Activated naive CD4-positive, alpha-beta T cell treated with Interleukin-2 at 50 U/mL for 16 hours (primary cell): ENCODE data around the gene AUTS2.

ENCODE experiments used
- DNase-seq: peaks from one replicate; pipeline ENCODE4 v3.0.0-alpha.2; 2020

Gene AUTS2

GRCh38 chr7:70047384-70047783, 449.1 kb downstream of the AUTS2 start:
- no peak for DNase-seq

- no peak for DNase-seq
Observed at GRCh38 chr7:70047891-70048448, 449.7 kb downstream of the AUTS2 start.

- DNase-seq: no peak
Observed at GRCh38 chr7:70051726-70052125, 453.5 kb downstream of the AUTS2 start.

DNA sequence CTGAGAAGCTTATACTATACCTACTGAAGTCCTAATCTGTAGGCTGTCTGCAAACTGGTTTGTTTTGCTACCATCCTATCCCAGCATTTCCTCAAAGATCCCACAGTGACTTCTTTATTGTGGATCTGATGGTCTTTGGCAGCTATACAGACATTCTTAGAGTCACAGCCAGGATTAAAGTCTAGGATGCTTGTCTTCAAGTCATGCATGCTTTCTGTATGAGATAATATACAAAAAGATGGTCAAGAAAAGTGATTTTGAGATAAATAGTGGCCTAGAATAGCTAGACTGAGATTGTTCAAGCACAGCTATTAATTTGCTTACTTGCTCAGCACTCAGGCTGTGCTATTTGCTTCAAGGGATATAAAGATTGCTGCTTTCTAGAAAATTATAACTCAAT, 454.4 kb downstream of the AUTS2 start:
- DNase-seq: no peak

DNA sequence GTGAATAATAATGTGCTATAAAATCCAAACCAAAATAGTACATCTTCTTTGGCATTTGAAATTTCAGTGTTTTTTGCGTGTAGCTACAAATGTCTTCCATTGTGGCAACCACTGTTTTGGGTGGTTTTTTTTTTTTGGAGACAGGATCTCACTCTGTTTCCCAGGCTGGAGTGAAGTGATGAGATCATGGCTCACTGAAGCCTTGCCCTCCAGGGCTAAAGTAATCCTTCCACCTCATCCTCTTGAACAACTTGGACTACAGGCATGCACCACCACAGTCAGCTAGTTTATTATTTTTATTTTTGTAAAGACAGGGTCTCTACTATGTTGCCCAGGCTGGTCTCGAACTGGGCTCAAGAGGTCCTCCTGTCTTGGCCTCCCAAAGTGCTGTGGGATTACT, 455.1 kb downstream of the AUTS2 start:
- no peak for DNase-seq

DNA sequence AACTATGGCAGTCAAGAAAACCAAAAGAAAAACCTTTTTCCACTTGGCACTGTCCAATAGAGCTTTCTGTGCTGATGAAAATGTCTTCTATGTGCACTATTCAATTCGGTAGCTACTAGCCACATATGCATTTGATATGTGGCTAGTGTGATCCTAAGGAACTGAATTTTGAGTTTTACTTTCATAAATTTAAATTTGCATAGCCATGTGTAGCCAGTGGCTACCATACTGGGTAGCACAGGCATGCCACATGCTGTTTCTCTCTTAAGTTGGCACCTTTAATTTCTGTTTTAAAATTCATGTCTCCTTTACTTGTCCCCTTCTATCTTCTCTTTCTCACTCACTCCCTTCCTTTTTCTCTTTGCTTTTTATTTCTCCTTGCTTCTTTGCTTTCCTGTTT, 455.7 kb downstream of the AUTS2 start:
- no peak for DNase-seq

- DNase-seq: no peak
Observed at GRCh38 chr7:70056363-70056762, 458.1 kb downstream of the AUTS2 start.

DNA sequence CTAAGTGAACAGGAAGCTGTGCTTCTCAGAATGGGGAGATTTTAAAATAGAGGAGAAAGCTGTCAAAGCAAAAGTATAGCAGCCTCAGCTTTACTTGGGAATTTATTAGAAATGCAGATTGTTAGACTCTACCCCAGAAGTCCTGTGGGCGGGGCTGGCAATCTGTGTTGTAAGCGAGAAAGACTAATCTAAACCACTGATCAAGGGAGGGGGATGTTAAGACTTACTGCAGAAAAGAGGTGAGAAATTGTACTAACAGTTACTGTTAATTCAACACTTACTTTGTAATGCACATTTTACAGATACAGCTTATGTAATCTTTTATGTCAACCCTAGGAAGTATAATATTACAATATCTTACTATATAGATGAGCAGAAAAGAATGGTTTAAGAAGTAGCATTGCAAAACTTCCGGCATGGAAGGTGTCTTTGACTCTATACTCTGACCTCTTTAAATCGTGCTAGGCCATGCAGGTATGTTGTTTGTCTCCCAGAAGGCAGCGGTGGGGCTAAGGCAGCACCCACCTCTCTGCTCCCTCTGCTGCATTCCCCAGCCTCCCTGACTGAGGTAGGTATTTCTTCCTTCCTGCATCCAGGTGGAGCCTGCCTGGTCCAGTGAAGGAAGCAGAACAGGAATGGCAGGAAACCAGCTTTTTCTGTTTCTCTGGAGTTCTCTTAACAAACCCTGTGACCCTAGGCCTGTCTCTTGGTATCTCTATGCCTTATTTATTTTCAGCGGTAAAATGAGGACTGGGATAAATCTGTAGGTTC, 462.2 kb downstream of the AUTS2 start:
- no peak for DNase-seq

DNA sequence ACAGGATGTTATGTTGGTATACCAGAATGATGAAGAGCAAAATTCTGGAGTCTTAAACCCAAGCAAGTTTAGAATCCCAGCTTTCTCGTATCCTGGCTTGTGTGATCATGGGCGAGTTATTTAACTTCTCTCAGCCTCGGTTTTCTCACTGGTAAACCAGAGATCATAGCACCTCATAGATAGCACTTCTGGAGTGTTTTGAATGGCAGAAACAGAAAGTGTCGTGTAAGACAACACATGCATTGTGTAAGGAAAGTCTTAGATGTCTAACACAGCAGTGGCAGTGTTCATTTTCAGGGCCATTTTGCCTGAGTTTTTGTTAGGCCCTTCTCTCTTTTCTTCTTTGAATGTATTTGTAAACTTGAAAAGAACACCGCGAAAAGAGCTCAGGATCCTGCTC, 465.1 kb downstream of the AUTS2 start:
- no peak for DNase-seq

DNA sequence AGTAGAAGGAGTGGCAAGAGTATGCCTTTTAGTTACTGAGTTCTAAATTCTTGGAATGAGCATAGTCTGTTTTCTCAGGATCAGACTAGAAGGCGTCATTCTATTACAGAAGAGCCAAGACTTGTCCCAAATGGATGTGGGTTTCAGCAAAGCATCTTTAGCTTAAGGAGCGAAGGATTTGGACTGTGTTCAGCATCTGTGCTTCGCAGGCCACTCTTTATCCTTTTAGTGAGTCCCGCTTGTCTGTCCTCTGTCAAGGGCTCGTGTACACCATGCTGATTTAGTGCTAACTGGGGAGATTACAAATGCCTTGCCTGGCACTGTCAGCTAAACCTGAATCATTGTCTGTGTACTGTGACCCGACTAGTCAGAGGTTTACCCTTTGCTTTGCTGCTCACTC, 465.7 kb downstream of the AUTS2 start:
- no peak for DNase-seq

GRCh38 chr7:70066844-70067243, 468.6 kb downstream of the AUTS2 start:
- no peak for DNase-seq

GRCh38 chr7:70068531-70068930, 470.3 kb downstream of the AUTS2 start:
- no peak for DNase-seq

GRCh38 chr7:70069977-70070376, 471.7 kb downstream of the AUTS2 start:
- DNase-seq: no peak

- no peak for DNase-seq
Observed at GRCh38 chr7:70071766-70072165, 473.5 kb downstream of the AUTS2 start.

GRCh38 chr7:70072220-70072619, 473.9 kb downstream of the AUTS2 start:
- DNase-seq: no peak

- DNase-seq: no peak
Observed at GRCh38 chr7:70076325-70076724, 478.1 kb downstream of the AUTS2 start.

GRCh38 chr7:70082099-70082611, 483.9 kb downstream of the AUTS2 start:
- no peak for DNase-seq

DNA sequence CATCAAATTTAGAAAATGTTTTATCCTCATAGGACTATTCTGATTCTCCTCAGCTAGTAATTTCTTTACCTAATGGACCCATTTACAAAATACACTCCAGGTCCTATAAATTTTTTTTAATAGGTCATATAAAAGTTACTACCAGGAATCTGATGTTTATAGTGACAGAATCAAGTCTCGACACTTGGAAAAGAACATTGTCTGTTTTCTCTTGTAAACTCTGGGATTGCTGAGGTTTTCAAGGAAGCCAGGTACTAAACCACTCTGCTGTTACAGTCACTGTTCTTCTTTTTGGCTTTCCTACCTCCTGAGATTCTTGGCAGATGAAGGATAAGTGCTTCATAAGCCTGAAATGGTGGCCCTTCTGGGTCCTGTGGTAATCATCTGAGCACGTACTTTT, 493.1 kb downstream of the AUTS2 start:
- no peak for DNase-seq

- no peak for DNase-seq
Observed at GRCh38 chr7:70092314-70093204, 494.3 kb downstream of the AUTS2 start.

- no peak for DNase-seq
Observed at GRCh38 chr7:70093205-70093904, 495.1 kb downstream of the AUTS2 start.

DNA sequence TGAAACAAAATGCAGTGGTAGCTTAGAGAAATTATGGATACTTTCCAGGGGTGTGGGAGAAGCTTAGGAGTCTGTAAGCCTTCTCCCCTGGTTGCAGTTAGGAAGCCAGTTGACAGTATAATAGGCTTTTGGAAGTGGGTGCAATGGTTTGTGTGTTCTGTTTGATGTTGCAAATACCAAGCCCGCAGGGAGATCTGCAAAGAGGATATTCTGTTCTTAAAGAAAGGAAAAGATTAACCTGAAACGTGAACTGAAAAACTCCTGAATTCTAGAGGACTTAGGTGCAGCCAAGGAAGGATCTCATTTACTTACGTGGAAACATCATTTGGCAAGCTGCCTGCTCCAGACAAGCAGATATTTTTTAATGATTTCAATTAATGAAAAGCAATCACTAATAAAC, 496.6 kb downstream of the AUTS2 start:
- no peak for DNase-seq

DNA sequence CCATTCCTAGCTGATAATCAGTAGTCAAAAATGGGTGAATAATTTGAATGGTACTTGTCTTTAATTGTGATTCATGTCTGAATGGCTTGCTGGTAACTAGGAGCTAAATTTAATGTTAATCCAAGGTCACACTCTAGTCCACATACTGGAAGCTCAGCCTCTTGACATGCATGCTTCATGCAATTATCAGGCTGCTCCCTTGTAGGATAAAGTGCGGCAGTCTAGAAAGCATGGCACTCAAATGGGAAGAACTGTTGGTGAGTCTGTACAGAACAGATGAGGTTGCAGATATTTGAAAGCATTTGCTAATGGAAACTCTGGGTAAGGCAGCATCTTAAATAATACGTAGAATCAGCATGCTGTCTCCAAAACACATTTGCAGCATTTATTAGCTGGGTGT, 499.4 kb downstream of the AUTS2 start:
- no peak for DNase-seq

GRCh38 chr7:70098133-70098561, 499.9 kb downstream of the AUTS2 start:
- no peak for DNase-seq
